Measurements from ENCODE around the gene RASAL2.
"Not testable (repeated sequence)": the region's sequence is repeated elsewhere in the genome, so short reads cannot be mapped to it uniquely, and the experiment has no call there.

The RASAL2 gene

DNA sequence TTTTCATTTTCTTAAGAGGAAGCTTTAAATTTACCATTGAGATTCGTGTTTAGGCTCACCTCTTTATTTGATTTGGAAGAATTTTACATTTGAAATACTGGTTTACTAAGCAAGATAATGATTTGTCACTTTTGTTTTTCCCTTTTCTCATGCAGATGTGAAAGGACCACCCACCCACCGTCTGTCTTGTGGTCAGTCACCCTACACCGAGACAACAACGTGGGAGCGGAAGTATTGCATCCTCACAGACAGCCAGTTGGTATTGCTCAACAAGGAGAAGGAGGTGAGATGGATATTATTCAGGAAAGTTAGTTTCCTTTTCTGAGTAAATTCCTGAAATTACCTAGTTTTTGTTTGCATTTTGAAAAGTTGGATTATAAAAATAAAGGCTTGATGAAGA, 189.5 kb downstream of the RASAL2 start:
- DNase-seq (ENCODE audit: low spot score), result no peak

DNA sequence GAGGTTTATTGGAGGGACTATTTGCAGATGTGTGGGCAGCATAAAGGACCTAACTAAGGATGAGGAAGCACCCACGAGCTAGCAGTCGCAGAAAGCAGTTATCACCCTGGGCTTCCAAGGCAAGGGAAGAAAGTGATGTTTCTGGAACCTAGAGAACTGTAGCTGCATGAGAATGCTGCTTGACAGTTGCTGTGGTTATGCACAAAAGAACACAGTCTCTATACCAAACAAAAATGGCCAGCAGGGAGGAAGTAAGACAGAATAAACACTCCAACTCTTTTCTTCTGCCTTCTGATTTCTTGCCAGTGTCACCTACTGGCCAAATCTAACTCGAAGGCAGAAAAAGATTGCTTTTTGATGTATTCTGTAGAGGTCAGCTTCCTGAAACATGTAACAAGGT, 190.2 kb downstream of the RASAL2 start:
- no peak for DNase-seq (ENCODE audit: low spot score)

DNA sequence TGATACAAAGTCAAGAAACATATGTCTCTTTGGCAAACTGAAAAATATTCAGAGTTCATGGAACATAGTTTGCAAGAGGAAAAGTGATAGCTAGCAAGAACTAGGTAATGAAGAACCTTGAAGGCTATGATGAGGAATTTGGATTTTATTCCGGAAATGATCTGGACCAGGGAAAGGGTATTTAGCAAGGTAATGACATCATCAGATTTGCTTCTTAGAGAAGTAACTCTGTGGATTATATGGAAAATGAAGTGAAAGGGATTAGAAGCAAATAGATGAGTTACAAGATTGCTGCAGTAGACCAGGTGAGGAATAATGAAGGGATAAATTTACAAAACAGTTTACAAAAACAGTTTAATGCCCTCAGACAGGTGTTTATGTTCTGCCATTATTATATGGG, 197.3 kb downstream of the RASAL2 start:
- no peak for DNase-seq (ENCODE audit: low spot score)

DNA sequence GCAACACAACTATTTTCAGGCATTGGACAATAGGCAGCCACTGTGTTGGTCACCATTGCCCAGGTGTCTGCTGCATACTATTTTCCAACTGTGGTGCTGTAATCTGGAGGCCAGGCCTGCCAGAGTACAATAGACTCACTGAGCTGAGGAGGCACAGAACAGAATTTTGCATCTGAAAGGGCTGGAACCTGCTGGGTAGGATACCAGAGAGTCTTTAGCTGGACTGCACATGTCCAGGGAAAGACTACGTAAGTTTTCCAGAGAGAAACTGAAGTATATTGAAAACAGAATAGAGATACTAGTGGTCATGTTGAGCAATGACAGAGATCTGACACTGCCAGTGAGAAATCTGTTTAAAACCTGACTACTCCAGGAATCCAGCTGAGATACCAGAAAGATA, 200.8 kb downstream of the RASAL2 start:
- no peak for DNase-seq (ENCODE audit: low spot score)

DNA sequence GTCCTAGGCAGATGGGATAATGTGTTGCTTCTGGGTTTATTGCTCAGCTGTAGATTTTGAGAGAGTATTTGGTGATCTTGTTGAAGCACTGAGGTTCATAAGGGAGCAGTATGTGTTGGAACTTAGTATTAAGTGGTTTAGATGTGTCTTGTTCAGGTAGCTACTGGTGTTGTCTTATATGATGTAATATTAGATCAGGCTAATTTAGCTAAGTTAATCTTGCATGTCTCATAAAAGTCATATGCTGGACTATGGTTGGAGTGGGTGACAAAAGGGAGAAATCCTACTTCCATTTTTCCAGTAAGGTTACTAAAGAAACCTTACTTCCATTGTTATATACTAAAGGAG, 206.4 kb downstream of the RASAL2 start:
- no peak for DNase-seq (ENCODE audit: low spot score)

GRCh38 chr1:178301141-178301540, 207.2 kb downstream of the RASAL2 start:
- DNase-seq (ENCODE audit: low spot score), result no peak

DNA sequence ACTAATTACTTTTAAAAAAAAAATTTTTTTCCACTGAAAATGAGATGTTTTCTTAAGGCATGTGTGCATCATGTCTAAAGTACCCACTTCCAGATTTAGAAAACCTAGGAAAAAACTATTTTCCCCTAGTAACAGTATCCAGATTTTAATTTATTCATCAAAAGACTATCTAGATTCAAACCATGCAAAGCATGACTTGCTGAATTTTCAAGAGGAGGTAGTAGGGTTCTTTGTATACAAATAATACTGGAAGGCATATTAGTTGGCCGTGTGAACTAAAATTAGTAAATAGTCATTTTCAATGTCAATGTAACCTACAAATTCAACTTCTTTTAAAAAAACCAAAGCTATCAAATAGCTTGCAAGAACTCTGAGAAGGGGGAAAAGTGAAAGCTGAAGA, 213.4 kb downstream of the RASAL2 start:
- no peak for DNase-seq (ENCODE audit: low spot score)

- DNase-seq (ENCODE audit: low spot score), result no peak
Observed at GRCh38 chr1:178308438-178308837, 214.5 kb downstream of the RASAL2 start.

DNA sequence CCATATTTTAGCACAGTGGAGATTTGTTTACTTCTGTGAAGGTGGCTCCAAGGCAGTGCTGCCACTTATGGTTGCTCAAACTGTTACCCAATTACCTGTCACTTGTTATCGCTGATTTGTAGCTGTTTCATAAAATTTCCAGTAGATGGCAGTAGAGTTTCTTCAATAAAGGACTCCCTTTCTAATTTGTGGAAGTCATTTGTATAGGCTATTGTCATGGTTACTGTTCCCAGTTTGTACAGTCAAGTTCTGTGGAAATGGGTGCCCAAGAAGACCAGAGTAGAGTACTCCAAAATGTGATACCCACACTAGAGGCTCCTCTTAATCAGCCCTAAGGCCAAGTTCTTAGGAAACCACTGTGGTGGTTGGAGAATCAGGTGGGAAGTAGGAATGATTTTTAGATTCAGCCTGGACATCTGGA, 216.8 kb downstream of the RASAL2 start:
- peak; percentile 38 for DNase-seq (ENCODE audit: low spot score)

DNA sequence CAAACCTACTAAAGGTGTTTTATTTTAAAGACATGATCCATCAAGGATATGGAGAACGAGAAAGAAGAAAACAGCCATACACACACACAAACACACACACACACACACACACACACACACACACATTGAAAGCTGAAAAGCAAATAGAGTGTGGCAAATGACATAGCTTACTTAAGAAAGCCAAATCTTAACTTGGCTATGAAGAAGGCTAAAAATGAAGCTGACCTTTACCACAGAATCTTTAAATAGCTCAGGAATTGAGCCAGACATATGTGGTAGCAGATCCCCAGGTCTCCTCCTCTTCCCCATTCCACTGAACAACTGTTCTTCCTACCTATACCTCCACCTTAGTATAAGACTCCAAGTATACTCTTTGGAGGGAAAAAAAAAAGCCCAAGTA, 217.3 kb downstream of the RASAL2 start:
- no peak for DNase-seq (ENCODE audit: low spot score)

- not testable (repeated sequence) for DNase-seq (ENCODE audit: low spot score)
Observed at GRCh38 chr1:178320280-178320982, 226.5 kb downstream of the RASAL2 start.

DNA sequence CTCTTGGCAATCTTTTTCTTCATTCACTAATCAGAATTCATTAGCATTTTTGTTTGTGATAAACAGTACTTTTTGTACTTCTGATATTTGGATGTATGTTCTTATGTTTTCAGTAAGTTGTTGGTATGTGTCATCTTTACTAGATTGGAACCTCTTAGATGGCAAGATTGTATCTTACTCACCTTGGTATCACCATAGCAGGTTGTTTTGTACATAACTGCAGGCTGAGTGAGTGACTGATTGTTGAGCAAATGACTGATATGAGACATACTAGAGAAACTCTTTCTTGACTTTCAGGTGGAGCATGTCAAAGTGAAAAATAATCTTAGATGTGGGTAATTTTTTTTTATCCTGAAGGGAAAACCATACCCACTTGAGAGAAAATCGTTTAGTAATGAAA, 229.2 kb downstream of the RASAL2 start:
- DNase-seq (ENCODE audit: low spot score), result no peak

GRCh38 chr1:178324003-178324402, 230.1 kb downstream of the RASAL2 start:
- DNase-seq (ENCODE audit: low spot score), result no peak

DNA sequence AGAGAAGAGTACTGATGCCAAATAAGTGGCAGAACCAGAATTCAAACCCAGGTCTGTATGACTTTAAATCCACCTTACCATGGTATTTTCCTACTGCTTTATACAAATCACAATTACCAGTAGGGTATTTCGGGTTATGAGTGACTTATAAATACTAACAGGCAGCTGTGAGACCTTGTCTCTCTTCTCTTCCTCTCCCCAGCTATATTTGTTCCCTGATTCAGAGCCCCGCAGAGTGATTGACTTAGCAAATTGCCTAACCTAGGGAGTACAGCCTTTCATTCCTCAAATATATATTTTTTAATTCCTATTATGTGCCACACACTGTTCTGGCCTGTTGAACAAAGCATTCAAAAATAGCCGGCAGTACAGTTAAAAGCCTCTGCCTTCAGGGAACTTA, 234.8 kb downstream of the RASAL2 start:
- DNase-seq (ENCODE audit: low spot score), result no peak

GRCh38 chr1:178330153-178330552, 236.2 kb downstream of the RASAL2 start:
- no peak for DNase-seq (ENCODE audit: low spot score)

- DNase-seq (ENCODE audit: low spot score), result no peak
Observed at GRCh38 chr1:178330848-178331497, 237.1 kb downstream of the RASAL2 start.

GRCh38 chr1:178335426-178335825, 241.5 kb downstream of the RASAL2 start:
- DNase-seq (ENCODE audit: low spot score), result no peak

- DNase-seq (ENCODE audit: low spot score), result no peak
Observed at GRCh38 chr1:178337091-178337706, 243.3 kb downstream of the RASAL2 start.

DNA sequence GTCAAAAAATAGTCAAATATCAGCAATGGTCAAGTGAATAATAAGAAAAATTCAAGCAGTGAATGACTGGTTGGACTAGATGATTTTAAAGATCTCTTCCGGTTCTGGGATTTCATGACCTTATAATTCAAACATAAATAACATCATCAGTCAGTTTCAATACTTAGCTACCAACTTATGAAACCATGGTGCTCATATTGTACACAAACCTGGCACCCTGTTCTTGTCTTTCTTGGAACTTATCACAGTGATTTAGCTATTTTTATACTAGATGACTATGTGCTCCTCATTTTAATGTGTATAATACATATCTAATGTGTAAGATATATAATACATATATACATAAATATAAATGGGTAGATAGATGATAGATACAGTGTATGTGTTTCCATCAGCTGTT, 245.9 kb downstream of the RASAL2 start:
- no peak for DNase-seq (ENCODE audit: low spot score)

DNA sequence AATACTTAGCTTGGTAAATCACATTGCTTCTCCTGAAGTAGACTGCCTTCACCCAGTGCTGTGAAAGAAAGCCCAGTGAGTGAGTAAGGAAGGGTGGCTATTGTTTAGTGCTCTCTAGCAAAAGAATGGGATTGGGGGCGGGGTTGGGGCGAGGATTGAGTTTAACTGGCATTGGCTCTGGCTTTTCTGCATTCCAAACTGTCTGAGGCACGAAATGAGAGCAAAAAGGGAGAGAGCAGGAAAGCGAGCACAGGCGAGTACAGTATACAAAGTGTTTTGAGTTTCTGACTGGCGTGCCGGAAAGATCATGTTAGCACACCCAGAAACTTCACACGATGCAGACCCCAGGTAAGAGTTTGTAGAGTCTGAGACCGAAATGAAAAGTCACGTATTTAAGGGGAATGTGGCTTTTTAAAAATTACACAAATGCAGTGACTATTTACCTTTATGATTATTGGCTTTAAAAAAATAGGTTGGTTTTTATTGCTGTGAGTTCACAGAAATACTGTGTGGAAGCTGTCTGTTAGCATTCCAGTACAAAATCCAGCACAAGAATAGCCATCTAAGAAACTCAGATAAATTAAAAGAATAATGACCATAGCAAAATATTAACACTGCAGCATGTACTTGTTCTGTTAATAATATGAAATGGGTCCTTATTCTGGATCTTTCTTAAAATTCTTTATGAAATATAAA, 247.5 kb downstream of the RASAL2 start:
- no peak for DNase-seq (ENCODE audit: low spot score)

DNA sequence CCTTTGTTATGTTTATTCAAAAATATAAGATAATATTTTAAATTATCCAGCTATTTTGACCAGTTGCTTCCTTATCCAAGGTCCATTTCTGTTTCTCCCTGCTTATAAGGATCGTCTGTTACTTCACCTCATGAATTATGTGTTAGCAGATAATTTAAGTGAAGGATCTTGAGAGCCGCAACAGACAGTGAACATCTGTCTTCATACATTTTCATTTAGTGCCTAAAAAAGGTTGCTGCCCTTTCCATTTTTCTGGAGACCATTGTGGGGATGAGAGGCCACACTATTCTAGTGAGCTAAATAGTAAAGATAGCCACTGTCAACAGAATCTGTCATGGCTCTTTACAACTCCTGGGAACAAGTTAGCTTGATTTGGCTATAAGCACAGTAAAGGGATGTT, 248.8 kb downstream of the RASAL2 start:
- DNase-seq (ENCODE audit: low spot score), result no peak

DNA sequence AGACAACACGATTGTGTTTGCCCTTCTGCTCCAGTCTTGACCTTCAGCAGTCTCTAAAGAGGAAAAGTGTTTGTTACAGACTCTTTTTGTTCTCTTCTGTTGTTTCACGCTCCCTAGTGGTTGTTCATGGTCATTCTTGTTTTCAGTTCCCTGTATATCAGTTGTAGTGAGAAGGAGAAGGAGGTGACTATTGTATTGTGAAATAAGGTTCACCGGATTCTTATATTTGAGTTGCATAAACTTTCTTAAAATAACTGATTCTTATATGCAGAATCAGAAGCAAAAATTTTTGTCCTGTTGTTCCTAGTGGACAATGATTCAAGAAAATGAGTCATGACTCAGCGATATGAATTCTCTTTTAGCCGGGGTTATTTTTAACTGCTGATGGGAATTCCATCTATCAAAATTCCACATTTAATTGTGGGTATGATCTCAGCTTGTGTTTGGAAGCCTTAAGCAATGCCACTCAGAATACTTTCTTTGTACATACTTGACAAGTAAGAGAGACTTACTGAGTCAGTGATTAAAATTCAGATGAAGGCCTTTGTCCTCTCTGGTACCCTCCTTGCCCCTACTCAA, 250.7 kb downstream of the RASAL2 start:
- DNase-seq (ENCODE audit: low spot score), result peak; percentile 10

GRCh38 chr1:178345238-178345637, 251.3 kb downstream of the RASAL2 start:
- DNase-seq (ENCODE audit: low spot score), result no peak

All from putamen (tissue), 1 donor.